Keratinocyte (primary cell): ENCODE data around the gene NHLRC2.

ENCODE experiments used
- EZH2 ChIP-seq: IDR thresholded peaks from one replicate; pipeline ENCODE4 v1.6.1; 2012; ENCODE audit warnings: inconsistent platforms, mild to moderate bottlenecking, low read length, moderate library complexity
- TF ChIP-seq, protein P1 (sequence below), 3 experiments: IDR thresholded peaks in 1 of 3; conservative IDR thresholded peaks in 1 of 3; optimal IDR thresholded peaks in 1 of 3; 2 replicates in 2 of 3; 3 replicates in 1 of 3; pipeline versions ENCODE3 to v1.5.1; 2011; ENCODE audit warnings: low read length in 3 of 3, mild to moderate bottlenecking in 3 of 3, moderate library complexity in 2 of 3, control low read depth in 1 of 3, inconsistent platforms in 1 of 3; ENCODE audit not compliant: insufficient read depth in 2 of 3; ENCODE audit errors: extremely low read depth in 1 of 3

DNA sequence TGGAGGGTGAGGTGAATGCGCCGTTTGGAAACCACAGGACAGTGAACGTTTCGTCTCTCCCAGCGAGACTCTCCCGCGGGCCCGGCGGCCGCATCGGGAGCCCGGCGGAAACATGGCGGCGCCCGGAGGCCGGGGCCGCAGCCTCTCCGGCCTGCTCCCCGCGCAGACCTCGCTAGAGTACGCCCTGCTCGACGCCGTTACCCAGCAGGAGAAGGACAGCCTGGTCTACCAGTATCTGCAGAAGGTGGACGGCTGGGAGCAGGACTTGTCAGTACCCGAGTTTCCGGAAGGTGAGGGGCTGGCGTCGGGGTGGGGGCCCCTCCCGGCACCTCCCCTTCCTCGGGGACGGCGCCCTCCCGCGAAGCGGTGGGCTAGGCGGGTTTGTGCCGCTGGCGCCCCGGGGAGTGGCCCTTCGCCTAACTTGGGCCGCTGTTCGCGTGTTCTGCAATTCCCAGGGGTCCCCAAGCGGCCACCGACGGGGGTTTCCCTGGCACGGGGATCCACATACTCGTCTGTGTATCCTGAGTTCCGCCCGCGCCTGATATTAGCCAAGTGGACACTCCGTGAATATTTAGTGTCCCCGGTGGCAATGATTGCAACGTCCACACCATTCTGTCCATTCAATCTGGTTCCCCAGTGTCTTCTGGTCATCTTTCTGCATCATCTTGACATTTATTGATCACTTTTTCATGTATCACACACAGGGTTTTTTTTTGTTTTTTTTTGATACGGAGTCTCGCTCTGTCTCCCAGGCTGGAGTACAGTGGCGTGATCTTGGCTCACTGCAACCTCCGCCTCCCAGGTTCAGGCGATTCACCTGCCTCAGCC lies 514 bp downstream of the NHLRC2 start:
- TF ChIP-seq, protein P1, sequence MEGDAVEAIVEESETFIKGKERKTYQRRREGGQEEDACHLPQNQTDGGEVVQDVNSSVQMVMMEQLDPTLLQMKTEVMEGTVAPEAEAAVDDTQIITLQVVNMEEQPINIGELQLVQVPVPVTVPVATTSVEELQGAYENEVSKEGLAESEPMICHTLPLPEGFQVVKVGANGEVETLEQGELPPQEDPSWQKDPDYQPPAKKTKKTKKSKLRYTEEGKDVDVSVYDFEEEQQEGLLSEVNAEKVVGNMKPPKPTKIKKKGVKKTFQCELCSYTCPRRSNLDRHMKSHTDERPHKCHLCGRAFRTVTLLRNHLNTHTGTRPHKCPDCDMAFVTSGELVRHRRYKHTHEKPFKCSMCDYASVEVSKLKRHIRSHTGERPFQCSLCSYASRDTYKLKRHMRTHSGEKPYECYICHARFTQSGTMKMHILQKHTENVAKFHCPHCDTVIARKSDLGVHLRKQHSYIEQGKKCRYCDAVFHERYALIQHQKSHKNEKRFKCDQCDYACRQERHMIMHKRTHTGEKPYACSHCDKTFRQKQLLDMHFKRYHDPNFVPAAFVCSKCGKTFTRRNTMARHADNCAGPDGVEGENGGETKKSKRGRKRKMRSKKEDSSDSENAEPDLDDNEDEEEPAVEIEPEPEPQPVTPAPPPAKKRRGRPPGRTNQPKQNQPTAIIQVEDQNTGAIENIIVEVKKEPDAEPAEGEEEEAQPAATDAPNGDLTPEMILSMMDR (optimal IDR thresholded peaks at IDR 0.05 in 1 of 3, IDR thresholded peaks at IDR 0.05 in 1 of 3, conservative IDR thresholded peaks at IDR 0.05 in 1 of 3; ENCODE audit: extremely low read depth in 1 of 3, insufficient read depth in 2 of 3, low read length in 3 of 3), result no peak
- TF ChIP-seq EZH2, result no peak
